COR-L47 (cell line): Measurements from ENCODE around the gene RBM39.
"Not testable (repeated sequence)": the region's sequence is repeated elsewhere in the genome, so short reads cannot be mapped to it uniquely, and the experiment has no call there.

Experiments
- DNase-seq: peaks from one replicate; lab custom pipeline; 2025; lab: John Stamatoyannopoulos, UW

The RBM39 gene

GRCh38 chr20:35724321-35725230 is 17.5 kb downstream of the RBM39 start:
- no peak for DNase-seq

DNA sequence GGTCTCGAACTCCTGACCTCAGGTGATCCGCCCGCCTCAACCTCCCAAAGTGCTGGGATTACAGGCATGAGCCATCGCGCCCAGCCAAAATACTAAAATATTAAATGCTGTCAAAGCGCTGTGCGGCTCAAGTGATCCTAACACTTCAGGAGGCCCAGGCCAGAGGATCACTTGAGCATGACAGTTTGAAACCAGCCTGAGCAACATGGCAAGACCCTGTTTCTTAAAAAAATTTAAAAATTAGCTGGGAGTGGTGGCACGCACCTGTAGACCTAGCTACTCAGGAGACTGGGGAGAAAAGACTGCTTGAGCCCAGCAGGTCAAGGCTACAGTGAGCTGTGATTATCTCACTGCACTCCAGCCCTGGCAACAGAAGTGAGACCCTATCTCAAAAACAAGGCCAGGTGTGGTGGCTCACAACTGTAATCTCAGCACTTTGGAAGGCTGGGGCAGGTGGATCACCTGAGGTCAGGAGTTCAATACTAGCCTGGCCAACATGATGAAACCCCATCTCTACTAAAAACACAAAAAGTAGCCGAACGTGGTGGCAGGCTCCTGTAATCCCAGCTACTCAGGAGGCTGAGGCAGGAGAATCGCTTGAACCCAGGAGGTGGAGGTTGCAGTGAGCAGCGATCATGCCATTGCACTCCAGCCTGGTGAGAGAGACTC is 18.3 kb downstream of the RBM39 start:
- not testable (repeated sequence) for DNase-seq

DNA sequence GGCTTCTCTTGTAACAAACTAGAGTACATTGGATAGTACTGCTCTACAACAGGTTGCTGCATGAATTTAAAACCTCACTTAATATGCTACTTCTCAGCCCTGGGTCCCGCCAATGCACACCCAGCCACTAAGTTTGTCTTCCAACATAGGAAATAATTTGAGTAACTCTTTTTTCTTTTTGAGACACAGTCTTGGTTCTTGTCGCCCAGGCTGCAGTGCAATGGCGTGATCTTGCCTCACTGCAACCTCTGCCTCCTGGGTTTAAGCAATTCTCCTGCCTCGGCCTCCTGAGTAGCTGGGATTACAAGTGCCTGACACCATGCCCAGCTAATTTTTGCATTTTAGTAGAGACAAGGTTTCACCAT is 18.8 kb downstream of the RBM39 start:
- not testable (repeated sequence) for DNase-seq

DNA sequence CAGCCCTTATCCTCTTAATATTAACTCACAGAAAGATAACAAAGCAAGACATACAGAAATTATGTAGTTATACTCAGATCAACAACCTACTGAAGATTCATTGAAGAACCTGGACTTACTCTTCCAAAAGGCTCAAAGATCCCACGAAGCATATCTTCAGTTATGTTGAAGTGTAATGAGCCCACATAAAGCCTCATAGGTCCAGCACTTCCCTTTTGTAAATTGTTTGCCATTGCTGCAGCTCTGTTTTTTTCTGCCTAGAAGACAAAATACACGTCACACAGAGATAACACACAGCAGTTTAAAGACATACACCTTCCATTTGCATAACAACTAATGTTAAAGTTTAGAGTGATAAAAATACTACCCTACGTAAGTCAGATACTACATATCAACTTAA is 20.4 kb downstream of the RBM39 start:
- no peak for DNase-seq

DNA sequence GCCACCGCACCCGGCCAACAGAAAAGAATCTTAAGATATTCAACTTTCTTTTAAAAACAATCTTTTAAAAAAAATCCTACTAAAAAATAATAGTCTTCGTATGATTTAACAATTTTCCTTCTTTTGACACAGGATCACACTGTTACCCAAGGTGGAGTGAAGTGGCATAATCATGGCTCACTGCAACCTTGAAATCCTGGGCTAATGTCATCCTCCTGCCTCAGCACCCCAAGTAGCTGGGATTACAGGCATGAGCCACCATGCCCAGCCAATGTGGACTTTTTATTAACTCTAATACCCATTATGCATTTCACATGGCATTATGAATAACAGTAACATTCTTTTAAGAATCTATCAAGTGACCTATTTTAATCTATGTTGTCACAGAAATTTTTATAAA is 20.8 kb downstream of the RBM39 start:
- DNase-seq = no peak

DNA sequence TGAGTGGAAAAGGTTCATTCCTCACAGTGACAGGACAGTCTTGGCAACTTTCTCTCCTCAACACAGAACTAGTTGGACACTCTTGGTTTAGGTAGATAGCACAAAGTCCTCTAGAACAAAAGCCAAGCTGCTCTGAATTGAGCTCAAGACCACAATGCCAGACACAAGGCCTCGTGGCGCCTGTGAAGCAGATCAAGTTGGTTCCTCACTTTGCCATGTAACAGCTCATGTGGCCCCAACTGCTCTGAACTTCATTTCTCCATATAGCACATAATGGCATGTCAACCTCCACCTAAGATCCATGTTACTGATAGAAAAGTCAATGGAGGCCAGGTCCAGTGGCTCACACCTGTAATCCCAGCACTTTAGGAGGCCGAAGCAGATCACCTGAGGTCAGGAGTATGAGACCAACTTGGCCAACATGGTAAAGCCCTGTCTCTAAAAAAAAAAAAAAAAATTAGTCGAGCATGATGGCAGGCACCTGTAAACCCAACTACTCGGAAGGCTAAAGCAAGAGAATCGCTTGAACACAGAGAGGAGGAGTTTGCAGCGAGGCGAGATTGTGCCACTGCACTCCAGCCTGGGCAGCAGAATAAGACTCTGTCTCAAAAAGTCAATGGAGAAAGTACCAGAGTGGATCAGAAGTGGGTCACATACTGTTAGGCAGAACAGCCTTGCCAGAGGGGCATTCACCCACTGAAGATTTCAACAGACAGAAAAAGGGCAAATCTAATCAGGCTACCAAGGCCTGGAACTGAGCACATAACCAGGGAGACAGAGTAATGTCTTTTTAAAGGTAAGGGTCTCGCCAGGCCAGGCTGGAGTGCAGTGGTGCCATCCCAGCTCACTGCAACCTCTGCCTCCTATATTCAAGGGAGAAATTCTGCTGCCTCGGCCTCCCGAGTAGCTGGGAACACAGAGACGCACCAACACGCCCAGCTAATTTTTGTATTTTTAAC is 21.6 kb downstream of the RBM39 start:
- no peak for DNase-seq

DNA sequence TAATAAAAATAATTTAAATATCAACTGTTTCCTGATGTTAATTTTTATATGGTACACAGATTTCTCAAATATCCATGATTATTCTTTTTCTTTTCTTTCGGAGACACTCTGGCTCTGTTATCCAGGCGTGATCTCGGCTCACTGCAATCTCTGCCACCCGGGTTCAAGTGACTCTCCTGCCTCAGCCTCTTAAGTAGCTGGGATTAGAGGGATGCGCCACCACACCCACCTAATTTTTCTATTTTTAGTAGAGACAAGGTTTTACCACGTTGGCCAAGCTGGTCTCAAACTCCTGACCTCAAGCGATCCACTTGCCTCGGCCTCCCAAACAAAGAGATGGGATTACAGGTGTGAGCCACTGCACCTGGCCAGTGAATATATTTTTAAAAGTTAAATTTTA is 22.3 kb downstream of the RBM39 start:
- DNase-seq = no peak

DNA sequence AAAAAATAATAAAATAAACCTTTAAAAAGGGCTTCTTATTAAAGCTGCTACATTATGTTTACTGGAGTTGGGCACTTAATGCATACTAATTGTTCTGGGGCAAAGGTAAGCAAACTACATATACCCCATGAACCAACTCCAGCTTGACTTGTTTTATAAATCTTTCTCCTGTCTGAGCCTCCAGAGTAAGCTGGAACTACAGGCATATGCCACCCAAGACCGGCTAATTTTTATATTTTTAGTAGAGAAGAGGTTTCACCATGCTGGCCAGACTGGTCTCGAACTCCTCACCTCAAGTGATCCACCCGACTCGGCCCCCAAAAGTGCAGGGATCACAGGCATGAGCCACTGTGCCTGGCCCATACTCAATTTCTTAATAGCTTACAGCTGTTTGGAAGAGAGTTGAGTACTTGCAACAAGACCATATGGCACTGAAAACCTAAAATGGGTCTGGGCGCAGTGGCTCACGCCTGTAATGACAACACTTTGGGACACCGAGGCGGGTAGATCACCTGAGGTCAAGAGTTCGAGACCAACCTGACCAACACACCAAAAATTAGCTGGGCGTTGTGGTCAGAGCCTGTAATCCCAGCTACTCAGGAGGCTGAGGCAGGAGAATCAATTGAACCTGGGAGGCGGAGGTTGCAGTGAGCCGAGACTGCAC is 23.0 kb downstream of the RBM39 start:
- DNase-seq = no peak

- not testable (repeated sequence) for DNase-seq
Measured at GRCh38 chr20:35718321-35718720, 23.7 kb downstream of the RBM39 start.

- no peak for DNase-seq
Measured at GRCh38 chr20:35716330-35716729, 25.7 kb downstream of the RBM39 start.

DNA sequence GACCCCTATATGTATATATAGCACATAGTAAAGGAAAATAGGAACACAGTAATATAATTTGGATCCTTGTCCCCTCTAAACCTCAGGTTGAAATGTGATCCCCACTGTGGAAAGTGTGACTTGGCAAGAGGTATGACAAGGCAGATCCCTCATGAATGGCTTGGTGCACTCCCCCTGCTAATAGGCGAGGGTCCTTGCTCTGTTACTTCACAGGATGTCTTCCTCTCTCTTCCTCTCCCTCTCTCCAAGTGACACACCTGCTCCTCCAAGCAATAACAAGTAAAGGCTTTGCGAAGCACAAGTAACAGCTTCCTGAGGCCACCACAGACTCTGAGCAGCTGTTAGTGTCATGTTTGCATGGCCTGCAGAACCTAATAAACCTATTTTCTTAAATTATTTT is 26.4 kb downstream of the RBM39 start:
- no peak for DNase-seq

DNA sequence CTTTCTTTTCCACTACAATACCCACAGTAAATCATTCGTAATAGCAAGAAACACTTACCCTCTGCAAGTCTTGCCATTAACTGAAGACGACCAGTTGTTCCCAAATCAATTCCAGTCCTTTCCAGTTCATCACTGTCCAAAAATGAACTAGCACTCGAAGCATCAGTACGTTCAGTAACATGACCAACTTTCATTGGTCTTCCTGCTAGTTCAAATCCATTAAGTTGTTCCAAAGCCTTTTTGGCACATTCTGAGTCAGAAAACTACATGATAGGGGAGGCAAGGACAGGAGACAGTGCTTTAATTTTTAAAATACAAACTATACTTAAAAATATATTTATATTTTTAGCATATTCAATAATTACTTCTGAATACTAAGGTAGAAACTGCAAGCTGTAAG is 27.9 kb downstream of the RBM39 start:
- DNase-seq = no peak

DNA sequence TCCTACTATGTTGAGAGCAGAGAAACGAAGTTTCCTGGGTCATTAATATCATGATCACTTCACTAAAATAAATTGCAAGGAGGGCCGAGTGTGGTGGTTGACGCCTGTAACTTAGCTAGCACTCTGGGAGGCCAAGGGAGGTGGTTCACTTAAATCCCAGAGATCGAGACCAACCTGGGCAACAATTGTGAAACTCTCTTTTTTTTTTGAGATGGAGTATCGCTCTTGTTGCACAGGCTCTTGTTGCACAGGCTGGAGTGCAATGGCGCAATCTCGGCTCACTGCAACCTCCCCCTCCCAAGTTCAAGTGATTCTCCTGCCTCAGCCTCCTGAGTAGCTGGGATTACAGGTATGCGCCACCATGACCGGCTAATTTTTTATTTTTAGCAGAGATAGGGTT is 28.9 kb downstream of the RBM39 start:
- not testable (repeated sequence) for DNase-seq

GRCh38 chr20:35711588-35712209 is 30.4 kb downstream of the RBM39 start:
- no peak for DNase-seq

DNA sequence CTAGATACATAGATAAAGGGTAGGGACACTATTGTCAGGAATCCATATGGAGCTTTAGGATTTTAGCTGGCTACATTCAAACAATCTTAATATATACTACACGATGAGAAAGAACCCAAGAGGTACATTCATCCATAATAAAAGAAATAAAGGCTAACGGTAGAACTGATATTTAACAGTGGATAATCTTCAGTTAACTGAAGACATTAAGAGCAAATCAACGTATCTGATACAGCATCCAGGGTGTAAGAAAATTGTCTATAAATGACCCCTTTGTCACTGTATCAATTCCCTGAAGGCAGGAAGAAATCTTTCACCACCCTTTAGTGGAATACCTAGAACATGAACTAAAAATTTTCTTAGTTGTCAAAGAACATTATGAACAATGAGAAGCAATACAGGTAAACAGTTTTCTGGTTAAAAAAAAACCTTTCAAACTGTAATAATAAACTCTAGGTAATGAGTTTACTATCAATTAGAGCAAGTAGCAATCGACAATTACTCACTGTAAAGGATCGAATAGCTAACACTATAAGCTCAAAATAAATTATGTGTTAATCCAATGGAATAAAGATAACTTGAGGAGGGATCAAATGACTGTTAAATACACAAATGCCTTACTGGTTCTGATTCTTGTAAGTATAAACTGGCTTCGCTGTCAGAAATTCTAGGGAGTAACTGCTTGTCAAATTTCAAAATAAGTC is 31.0 kb downstream of the RBM39 start:
- no peak for DNase-seq

DNA sequence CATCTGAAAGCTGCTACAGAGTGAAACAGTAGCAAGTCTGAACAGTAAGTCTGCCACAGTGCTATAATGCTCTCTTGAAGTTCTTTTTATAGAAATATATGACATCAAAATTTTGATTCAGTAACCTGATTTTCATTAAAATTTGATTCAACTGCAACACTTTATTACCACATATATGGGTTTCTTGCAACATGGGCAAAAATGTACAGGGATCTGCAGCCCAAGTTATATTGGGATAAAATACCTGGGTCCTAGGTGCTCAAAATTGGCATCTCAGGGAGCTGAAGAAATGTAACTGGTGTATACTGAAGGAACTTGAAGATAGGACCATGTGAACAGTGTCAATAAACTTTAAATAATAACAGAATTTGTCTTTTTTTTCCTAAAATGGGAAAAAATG is 32.0 kb downstream of the RBM39 start:
- DNase-seq = no peak

DNA sequence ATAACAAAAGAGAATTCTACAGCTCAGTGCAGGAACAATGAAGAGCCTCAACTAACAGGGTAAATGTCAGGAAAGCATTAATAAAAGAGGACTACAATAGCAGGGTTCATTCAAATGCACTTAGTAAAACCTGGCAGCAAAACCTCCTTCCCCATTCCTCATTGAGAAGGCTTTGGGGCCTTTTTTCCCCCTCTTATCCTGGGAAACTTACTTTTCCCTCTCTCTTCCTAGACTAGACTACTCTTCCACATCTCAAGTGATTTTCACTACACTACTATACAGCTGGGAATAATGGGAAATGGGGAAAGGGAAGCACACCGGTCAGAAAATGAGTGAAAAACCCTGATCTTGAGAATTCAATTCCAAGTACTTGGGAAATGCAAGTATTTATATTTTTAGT is 32.8 kb downstream of the RBM39 start:
- DNase-seq = no peak

GRCh38 chr20:35708502-35708901 is 33.6 kb downstream of the RBM39 start:
- no peak for DNase-seq

DNA sequence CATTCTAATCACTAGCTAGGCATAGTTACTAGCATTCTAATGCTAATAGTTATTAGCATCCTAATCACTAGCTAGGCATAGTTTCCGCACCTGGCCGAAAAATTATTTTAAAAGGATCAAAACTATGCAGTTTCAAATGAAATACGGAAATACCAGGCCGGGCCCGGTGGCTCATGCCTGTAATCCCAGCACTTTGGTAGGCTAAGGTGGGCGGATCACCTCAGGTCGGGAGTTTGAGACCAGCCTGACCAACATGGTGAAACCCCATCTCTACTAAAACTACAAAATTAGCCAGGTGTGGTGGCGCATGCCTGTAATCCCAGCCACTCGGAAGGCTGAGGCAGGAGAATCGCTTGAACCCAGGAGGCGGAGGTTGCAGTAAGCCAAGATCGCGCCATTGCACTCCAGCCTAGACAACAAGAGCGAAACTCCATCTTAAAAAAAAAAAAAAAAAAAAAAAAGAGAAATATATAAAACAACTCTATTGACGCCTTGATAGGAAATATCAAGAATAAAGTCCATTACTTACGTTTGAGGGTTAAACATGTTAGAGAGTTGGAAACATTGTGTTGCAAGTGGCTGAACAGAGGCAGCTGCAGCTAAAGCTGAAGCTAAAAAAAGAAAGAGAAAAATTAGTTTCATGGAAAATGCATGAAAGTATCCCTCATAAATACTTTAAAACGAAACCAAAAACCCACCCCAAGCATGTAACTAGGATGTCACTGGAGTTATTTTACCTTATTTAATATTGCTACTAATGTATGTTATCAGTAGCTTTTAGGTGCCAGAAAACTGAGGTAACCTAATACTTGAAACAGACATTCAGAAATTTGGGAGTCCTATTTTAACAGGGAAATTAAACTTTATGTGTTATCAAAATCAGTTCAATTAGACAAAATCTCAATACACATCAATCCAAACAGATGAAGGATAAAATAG is 35.2 kb downstream of the RBM39 start:
- DNase-seq = not testable (repeated sequence)

DNA sequence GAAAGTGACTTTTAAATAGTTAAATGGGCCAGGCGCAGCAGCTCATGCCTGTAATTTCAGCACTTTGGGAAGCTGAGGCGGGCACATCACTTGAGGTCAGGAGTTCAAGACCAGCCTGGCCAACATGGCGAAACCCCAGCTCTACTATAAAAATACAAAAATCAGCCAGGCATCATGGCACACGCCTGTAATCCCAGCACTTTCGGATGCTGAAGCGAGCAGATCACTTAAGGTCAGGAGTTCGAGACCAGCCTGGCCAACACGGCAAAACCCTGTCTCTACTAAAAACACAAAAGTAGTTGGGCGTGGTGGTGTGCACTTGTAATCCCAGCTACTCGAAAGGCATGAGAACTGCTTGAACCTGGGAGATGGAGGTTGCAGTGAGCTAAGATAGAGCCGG is 36.2 kb downstream of the RBM39 start:
- not testable (repeated sequence) for DNase-seq
